Stimulated activated CD8-positive, alpha-beta memory T cell treated with anti-CD3 and anti-CD28 coated beads, Interleukin-15, amount 100 ng/mL, for 1 hour (primary cell): ENCODE measurements around the gene PITPNM3.

Source experiments
- DNase-seq: peaks from one replicate; pipeline ENCODE4 v3.0.0-alpha.2; 2020; ENCODE audit warnings: low read depth

The PITPNM3 gene

DNA sequence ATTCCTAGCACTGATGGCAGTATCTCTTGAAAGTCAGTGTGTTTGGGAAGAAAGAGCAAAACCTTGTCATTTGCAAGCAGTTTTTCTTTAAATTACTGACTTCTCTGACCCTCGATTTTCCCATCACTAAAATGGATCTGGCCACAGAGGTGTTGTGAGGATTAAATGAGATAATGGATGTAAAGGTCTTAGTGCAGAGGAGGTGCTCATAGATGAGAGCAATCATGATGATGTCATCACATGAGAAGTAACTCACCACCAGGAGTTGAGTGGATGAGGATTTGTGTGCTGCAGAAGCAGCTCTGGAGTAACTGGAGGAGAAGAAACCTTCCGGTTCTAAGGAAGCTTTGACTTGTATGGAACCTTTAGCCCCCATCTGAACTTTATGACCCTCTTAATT is 30.6 kb downstream of the PITPNM3 start:
- DNase-seq = no peak

DNA sequence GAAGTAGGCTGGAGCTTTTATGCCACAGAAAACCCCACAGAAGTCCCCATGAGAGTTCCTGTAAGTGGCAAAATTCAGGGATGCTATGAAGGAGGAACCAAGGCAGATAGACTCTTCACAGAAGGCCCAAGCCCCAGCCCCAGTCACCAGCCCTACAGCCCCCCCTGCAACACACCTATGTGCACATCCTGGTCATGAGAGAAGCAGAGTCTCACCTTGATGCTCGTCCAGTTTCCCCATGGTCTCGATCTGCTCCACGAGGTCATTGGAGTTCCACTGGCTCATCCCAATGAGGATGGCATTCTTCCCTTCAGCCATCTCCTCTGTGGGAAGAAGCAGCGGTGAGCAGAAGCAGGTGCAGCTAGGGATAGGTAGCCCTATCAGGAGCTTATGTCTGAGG is 31.2 kb downstream of the PITPNM3 start:
- DNase-seq = no peak

DNA sequence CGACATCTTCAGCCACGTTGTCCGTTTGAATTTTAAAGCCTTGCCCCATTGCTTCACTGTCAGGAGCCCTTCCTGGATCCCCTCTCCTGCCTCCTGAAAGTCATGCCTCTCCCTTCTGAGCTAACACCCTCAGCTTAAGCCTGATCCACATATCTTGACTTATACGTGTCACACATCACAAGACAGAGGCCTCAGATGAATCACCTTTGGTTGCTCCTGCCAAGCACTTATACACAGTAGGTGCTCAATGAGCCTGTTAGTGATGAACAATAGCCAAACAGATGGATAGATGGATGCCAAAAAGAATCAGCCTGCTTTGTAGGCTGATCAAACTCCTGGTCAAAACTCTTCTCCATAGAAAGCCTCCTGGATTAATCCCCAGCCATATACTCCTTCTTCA is 31.8 kb downstream of the PITPNM3 start:
- DNase-seq = no peak

DNA sequence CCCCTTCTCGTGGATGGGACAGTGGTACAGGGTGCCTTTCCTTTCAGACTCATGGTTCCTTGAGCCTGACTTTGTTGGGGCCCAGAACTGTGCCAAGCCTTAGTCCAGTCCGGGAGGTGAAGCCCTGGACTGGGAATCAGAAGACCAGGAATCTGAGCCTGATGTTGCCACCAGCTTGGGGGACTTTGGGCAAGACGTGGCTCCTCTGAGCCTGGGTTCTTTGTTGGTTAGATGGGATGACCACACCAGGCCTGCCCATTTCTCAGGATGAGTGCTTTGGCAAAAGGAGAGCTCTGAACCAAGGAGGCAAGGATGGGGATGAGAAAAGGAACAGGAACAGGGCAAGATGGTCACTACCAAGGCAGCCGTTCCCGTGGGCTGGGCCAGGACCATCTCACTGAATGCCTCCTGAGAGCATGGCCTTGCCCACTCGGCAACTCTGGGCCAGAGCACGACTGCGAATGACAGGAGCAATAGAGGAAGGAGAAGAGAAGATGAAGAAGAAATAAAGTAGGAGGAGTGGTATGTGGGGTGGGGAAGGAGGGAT is 32.5 kb downstream of the PITPNM3 start:
- no peak for DNase-seq

DNA sequence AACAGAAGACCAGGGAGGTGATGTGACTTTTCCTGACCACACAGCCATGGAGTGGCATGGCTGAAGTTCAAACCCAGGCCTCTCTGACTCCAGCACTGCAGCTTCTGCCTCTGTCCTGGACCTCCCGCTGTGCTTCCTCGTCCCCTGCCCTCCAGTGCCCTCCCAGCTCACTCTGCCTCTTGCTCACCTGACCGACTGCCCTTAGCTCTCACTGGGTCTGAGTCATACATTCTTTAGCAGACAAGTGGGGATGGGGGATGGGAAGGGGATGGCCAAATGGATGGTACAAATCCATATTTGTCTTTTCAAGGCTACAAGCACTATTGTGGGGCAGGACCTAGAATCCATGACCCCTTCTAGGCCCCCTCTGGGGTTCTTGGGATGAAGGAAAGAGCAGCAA is 33.0 kb downstream of the PITPNM3 start:
- DNase-seq = no peak

DNA sequence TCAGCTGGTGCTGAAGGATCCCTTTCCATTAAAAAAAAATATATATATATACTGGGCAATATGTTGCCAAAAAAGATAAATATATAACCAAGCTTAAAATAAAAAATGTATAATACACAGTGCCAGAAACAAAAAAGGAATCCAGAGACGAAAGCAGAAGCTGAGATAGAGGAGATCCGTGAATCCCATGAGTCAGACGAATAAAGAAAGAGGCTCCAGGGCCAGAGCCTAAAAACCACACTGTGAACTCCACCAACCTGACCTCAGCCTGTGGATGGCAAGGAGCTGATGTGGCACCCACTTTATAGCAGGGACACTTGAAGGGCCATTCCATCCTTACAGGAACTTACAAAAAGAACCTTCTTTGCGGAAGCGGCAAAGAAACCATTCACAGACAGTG is 34.8 kb downstream of the PITPNM3 start:
- no peak for DNase-seq

DNA sequence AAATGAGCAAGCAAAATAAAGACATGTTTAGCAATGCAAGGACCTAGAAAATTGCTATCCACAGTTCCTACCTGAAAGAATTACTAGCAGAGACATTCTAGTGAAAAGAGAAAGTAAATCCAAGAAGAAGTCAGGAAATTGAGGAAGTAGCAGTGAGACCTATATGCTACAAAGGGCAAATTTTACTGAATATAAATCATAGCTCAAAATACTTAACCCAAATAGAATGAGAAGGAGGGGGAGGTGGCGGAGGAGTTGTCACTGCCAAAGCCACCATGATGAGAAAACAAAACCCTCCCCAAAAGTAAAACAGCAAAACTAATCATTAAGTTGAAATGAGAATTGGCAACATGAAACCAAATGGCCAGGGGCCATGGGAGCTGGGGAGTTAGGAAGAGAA is 39.3 kb downstream of the PITPNM3 start:
- DNase-seq = no peak

DNA sequence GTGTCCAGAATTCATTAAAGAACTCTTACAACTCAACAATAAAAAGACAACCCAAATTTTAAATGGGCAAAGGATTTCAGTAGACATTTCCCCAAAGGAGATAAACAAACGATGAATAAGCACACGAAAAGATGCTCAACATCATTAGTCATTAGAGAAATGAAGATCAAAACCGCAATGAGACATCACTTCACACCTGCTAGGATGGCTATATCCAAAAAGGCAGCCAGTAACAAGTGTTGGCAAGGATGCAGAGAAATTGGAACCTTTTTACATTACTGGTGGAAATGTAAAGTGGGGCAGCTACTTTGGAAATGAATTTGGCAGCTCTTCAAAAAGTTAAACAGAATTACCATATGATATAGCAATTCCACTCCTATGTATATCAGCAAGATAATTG is 42.0 kb downstream of the PITPNM3 start:
- DNase-seq = no peak

DNA sequence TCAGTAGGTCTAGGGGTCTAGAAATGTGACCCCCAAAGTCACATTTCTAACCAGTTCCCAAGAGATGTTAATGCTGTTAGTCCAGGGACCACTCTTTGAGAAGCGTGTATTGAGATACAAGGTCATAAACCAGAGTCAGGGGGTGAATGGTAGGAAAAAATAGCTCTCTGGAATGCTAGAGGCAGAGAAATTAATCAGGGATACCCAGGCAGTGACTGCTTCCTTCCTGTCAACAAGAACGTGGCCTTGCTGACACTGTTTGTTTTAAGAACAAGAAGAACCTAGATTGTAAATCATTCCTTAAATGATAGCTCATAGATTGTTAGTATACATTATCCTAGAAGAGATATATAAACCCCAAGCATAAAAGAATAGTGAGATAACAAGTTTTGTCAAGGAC is 43.8 kb downstream of the PITPNM3 start:
- DNase-seq = no peak

DNA sequence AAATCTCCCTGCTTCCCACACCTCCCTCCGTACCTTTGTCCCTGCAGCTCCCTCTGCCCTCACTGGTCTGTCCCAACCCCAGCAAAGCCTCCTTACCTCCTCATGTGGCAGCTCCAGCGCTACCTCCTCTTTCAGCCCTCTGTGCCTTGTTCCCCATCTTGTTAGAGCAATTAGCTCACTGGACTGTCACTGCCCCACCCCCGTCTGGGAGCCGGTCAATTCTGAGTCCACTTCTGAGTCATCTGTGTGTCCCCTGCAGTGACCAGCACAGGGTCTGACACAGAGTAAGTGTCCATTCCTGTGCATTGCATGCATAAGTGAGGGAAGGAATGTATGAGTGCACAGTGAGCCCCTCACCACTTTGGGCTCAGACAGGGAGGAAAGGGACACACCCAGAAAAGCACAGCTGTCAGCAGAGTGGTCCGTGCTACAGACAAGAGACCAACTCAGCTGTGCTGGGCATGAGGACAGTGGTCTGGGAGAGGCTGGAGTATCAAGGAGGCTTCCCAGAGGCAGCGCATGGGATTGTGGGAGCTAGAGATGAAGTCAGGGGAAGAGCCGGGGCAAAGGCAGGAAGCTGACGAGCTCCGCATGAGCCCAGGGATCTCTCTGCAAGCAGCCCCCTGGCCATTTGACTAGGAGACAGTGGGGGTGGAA is 45.9 kb downstream of the PITPNM3 start:
- DNase-seq = no peak

DNA sequence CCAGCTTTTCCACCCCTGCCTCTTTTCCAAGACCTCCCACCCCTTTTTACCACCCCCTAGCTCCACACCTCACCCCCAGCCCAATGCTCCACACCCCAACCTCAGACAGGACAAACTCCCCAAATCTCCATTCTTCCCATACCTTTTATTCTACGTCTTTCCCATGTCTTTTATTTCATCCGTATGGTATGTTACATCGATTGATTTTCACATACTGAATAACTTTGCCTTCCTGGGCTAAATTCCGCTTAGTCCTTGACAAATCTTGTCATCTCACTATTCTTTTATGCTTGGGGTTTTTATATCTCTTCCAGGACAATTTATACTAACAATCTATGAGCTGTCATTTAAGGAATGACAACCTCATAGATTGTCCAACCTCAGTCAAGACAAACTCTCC is 46.4 kb downstream of the PITPNM3 start:
- DNase-seq = no peak

DNA sequence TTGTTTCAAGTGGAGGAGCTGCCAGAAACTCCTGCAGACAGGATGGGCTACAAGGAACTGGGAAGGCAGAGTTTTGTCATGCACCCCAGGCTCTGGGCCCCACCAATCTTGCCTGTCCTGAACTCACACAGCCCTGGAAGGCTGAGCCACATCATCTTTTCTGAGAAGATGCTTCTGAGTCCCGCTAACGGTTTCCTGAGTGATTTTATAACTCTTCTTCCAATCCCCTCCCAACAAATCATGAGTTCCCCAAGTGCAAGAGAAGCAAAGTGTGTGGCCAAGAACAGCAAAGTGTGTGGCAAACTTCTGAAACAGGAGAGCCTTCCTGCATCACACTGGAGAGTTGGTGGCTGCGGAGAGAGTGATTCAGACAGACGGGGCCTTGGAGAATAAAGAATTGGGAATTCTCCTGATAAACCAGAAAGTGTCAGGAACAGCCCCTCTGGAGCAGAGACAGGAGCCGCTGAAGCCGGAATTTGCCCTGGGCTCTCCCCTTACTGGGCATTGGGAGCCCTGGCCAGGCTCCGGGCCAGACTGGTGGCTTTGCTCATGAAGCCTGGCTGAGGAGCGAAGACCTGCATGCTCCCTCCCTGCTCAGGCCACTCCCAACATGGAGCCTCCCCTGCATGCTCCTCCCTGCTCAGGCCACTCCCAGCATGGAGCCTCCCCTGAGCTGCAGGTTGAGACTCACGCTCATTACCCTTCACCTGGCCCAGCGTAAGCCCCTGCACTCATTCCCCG is 47.2 kb downstream of the PITPNM3 start:
- DNase-seq = no peak

DNA sequence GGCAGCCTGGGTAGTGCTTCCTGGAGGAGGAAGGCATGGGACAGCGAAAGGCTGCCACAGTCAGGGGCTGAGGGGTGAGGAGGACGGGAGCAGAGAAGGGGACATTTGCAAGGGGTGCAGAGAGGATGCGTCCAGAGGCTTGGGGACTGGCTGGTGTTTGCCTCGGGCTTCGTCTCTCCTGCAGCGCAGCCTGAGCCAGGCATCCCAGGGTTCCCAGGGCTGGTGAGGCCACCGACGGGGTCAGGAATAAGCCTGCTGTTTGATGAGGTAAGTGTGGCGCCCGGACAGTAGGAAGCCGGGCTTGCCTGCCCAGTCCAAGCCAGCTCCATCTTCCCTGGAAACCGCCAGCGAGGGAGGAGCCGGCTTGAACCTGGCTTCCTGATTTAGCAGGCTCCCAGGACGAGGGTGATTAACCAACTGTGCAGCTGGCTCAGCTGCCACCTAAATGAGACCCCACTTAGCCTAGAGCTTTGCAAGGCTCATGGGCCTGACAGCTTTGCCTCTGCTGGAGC is 47.8 kb downstream of the PITPNM3 start:
- no peak for DNase-seq

DNA sequence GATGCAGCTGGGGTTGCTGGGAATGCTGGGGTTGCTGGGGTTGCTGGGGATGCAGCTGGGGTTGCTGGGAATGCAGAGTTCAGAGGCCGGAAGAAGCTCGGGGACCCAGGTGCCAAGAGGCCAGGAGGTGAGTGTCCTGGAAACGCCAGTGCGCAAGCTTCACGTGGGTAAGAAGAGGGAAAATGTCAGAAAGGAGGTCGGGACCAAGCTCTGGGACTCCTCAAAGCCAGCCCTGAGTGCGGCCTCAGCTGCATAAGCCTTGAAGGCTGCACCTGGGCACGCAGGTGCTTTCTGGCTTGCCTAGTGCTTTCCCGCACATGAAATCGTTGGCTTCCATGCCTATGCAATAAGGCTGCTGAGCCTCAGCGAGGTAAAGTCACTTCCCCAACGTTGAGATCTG is 48.3 kb downstream of the PITPNM3 start:
- DNase-seq = no peak

DNA sequence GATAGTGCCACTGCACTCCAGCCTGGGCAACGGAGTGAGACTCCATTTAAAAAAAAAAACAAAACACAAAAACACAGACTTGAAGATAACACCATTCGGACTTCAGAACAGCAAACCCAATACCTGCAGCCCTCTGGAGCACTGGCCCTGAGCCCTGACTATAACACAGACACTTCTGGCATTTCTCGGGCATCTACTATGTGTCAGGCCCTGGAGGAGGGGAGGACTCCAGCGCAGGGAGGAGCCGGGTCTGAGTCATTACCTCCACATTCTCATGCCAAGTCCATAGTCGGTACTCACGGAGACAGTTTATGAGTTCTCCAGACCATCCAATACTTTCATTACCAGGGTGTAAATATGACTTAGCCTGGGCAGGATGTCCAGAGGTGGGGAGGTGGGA is 48.8 kb downstream of the PITPNM3 start:
- no peak for DNase-seq

DNA sequence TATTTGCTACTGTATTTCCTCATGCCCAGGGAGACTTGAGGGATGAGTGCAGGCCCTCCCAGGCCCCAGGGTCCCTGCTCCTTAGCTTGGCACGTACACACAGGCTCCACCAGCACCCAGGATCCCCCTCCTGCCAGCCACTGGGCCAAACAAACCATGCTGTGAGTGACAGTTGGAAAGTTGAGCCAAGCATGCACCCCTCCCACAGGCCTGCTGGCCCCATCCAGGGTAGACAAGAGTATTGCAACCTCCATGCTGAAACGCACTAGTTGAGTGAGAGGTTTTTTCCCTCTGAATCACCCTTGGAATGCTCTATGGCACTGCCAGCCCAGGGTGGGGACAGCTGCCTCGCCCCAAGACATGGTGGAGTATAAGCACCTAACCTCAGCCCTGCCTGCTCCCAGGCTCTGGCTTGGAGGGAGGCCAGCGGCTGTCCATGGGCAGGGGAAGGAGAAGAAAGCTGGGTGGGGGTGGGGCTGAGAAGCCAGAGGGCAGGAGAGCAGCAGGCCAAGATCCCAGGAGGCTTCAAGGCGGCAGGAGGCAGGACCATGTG is 49.6 kb downstream of the PITPNM3 start:
- no peak for DNase-seq

DNA sequence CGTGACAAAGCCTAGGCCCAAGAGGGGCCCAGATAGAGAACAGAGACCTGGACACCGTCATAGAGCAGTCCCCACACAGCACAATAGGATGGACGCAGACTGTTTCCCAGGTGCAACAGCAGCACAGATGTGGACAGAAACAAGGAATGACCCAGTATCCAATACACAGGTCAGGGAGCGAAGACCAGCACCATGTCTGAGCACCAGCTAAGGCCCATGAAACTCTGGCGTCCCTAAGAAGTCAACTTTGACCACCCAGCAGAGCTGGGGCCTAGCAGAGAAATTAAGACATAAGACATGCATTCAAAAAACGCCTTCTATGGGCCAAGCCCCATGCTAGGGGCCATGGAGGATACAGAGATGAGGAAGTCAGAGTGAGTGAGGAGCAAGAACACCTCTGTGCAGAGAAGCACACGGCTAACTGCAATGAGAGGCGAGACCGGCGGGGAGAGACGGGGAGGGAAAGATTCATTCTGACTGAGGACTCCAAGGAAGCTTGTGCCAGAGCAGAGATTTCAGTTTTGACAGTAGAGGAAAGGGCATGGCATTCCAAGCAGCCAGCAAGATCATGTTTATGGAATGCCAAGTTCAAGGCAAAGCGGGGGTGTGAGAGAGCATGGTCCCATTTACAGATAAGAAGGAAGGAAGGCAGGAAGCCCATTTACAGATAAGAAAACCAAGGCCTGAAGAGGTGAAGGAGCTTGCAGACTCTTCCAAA is 50.8 kb downstream of the PITPNM3 start:
- no peak for DNase-seq

DNA sequence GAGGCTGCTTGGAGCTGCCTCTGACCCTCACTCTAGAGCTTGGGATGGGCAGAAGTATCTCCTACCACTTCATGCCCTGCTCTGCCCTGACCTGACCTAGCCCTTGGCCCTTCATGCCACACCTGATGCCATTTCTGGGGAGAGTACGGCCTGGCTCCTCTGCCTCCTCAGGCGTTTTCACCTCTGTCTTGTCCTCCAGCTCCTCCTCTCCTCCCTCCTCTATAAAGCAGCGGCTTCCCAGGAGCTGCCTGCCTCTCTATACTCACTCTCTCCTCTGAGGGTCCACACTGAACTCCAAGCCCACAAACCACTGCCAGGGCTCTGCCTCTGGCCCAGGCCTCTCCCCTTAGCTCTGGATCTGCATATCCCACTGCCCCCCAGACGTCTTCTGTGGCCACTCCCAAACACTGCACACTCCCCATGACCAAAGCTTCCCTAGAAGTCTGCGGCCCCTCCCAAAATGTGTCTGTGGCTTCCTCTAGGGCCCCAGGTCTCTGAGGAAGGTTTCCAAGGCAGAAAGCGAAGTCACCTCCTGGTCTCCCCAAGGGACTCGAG is 52.6 kb downstream of the PITPNM3 start:
- DNase-seq = no peak

DNA sequence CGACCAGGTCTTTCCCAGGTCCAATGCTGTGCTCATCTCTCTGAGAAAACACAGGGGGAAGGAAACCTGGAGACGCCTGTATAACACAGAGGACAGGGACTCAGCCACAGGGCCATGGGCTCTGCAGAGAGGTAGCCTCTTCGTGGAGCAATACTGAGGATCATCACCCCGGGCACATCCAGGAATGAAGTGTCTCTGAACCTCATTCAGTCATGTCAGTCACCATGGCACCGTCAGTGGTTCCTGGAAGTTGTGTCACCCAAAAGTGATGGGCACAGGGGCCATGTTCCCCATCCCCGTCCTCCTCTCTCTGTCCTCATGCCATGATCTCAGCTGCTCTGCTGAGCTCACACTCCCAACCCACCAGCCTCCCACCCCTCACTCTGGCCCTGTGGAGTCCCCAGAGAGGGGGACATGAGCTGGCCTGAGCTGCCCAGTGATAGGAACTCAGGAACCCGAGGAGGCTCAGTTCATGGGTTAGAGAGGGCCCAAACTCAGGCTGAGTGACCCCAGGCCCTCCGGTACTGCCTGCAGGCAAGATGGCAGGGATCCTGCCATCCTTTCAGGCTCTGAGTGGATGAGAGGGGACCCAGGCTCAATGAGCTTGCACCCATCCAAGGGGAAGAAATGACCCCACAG is 53.4 kb downstream of the PITPNM3 start:
- no peak for DNase-seq

DNA sequence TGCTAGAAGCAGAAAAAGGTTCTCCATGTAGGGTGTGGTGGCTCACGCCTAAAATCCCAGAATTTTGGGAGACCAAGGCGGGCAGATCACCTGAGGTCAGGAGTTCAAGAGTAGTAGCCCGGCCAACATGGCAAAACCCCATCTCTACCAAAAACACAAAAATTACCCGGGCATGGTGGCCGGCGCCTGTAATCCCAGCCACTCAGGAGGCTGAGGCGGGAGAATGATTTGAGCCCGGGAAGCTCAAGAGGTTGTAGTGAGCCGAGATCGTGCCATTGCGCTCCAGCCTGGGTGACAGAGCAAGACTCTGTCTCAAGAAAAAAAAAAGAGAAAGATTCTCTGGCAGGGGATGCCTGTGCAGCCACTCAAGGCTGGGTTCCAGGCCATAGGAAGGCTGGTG is 54.2 kb downstream of the PITPNM3 start:
- DNase-seq = no peak

DNA sequence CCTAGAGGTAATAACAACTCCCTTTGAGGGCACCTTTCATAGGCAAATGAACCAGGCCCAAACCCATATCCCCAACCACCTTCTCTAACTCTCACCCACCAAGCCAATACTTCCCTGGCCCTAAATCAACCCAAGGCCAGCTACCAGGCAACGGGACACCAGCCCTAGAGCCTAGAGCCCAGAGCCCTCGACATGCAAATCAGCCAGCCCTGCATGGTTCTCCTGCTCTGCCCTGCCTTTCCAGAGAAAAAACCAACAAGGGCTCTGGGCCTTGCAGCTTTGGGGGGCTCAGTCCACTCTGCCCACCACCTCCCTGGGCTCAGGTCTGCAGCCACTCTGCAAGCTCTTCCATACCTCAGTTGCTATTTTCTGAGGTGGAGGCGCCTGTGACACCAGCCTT is 55.0 kb downstream of the PITPNM3 start:
- no peak for DNase-seq
